Keratinocyte (primary cell): ENCODE data around the gene NAALADL2. TPM values are rescaled to one million over a fixed set of nuclear protein-coding genes. Genes with fewer than 3 reads are reported as not detected.

Source experiments
- DNase-seq: peaks from one replicate; pipeline ENCODE4 v3.0.0-alpha.2; 2011; ENCODE audit warnings: low read depth, missing footprints, low spot score
- FAIRE-seq: peaks from 2 replicates; lab custom pipeline; 2011; peaks lifted over from hg19 to GRCh38; lab: Jason Lieb, UNC
- H2AFZ ChIP-seq: 2 replicates; pipeline ENCODE4 v1.6.0; 2012; ENCODE audit warnings: low read length, control low read depth, inconsistent platforms; ENCODE audit not compliant: control insufficient read depth
- H3K27ac ChIP-seq: 2 replicates; pipeline ENCODE4 v1.5.1; 2011; ENCODE audit warnings: low read length; ENCODE audit not compliant: control insufficient read depth, insufficient read depth
- H3K27me3 ChIP-seq: 3 replicates; pipeline ENCODE4 v1.6.0; 2011; ENCODE audit warnings: low read length; ENCODE audit not compliant: control insufficient read depth, insufficient read depth; ENCODE audit errors: extremely low read depth
- H3K36me3 ChIP-seq, 2 experiments: 2 replicates in 1 of 2; 3 replicates in 1 of 2; pipeline ENCODE4 v1.5.1; 2011; ENCODE audit warnings: low read length in 2 of 2, mild to moderate bottlenecking in 1 of 2; ENCODE audit not compliant: control insufficient read depth in 2 of 2, insufficient read depth in 2 of 2; ENCODE audit errors: extremely low read depth in 1 of 2
- H3K4me1 ChIP-seq: 3 replicates; pipeline ENCODE4 v1.5.1; 2011; ENCODE audit warnings: low read length; ENCODE audit not compliant: control insufficient read depth, insufficient read depth; ENCODE audit errors: extremely low read depth
- H3K4me2 ChIP-seq: 3 replicates; pipeline ENCODE4 v1.6.0; 2011; ENCODE audit warnings: low read depth, low read length; ENCODE audit not compliant: control insufficient read depth, insufficient read depth; ENCODE audit errors: extremely low read depth
- H3K4me3 ChIP-seq, 3 experiments: fragments of 200-600 bp in 1 of 3; sonication (generic) in 1 of 3; 2 replicates in 2 of 3; 3 replicates in 1 of 3; pipeline ENCODE4 v1.5.1; 2011 to 2016; ENCODE audit warnings: low read length in 3 of 3, mild to moderate bottlenecking in 3 of 3, control low read depth in 2 of 3, inconsistent platforms in 1 of 3, low read depth in 1 of 3, mixed read lengths in 1 of 3, mixed run types in 1 of 3, moderate library complexity in 1 of 3; ENCODE audit not compliant: control insufficient read depth in 2 of 3, insufficient read depth in 2 of 3; ENCODE audit errors: extremely low read depth in 1 of 3
- H3K79me2 ChIP-seq: 2 replicates; pipeline ENCODE4 v1.6.0; 2012; ENCODE audit warnings: low read length; ENCODE audit not compliant: control insufficient read depth, insufficient read depth
- H3K9ac ChIP-seq: 3 replicates; pipeline ENCODE4 v1.6.0; 2011; ENCODE audit warnings: low read length; ENCODE audit not compliant: control insufficient read depth, insufficient read depth; ENCODE audit errors: extremely low read depth
- H3K9me1 ChIP-seq: 3 replicates; pipeline ENCODE4 v1.6.0; 2011; ENCODE audit warnings: low read length; ENCODE audit not compliant: control insufficient read depth, insufficient read depth; ENCODE audit errors: extremely low read depth
- H3K9me3 ChIP-seq: 2 replicates; pipeline ENCODE4 v1.5.1; 2012; ENCODE audit warnings: low read depth, low read length; ENCODE audit not compliant: control insufficient read depth
- H4K20me1 ChIP-seq: 3 replicates; pipeline ENCODE4 v1.6.0; 2011; ENCODE audit warnings: low read length; ENCODE audit not compliant: control insufficient read depth, insufficient read depth; ENCODE audit errors: extremely low read depth
- CTCF ChIP-seq, 3 experiments: IDR thresholded peaks in 1 of 3; conservative IDR thresholded peaks in 1 of 3; optimal IDR thresholded peaks in 1 of 3; 2 replicates in 2 of 3; 3 replicates in 1 of 3; pipeline versions ENCODE3 to v1.5.1; 2011; ENCODE audit warnings: low read length in 3 of 3, mild to moderate bottlenecking in 3 of 3, moderate library complexity in 2 of 3, control low read depth in 1 of 3, inconsistent platforms in 1 of 3; ENCODE audit not compliant: insufficient read depth in 2 of 3; ENCODE audit errors: extremely low read depth in 1 of 3
- EZH2 ChIP-seq: IDR thresholded peaks from one replicate; pipeline ENCODE4 v1.6.1; 2012; ENCODE audit warnings: inconsistent platforms, mild to moderate bottlenecking, low read length, moderate library complexity
- dilution Hi-C: fragments of 300-500 bp; cut with MboI; formaldehyde crosslinking; loops from one replicate; pipeline ENCODE4 v1.7.0; 2020; ENCODE audit warnings: low sequenced_read_pairs; ENCODE audit not compliant: extremely low pct_ligation_motif_present
- polyA plus RNA-seq, 5 experiments: library from polyadenylated mRNA; depleted of rRNA in 3 of 5; stranded (reverse) in 3 of 5; stranded (forward) in 1 of 5; unstranded in 1 of 5; fragments of >200 nt; gene quantifications; 1 replicate in 1 of 5; 2 replicates in 3 of 5; 3 replicates in 1 of 5; pipeline versions ENCODE4 v1.2.1 to v1.2.3, GENCODE V29; 2011 to 2012; ENCODE audit warnings: missing spikeins in 2 of 5, low read depth in 1 of 5, low replicate concordance in 1 of 5

NAALADL2 gene
- polyA plus RNA-seq, 1 donor (not counting 4 experiments of a cell fraction or from before 2014, with no cell fraction given) = 0.75 TPM

GRCh38 chr3:174854987-174855386, 4.1 kb upstream of the NAALADL2 start:
- Histone ChIP-seq H3K36me3 (no peaks in the 10 kb centered on the region), H3K4me2 (no peak overlapping the region), H3K9me1 (no peaks in the 10 kb centered on the region), H4K20me1 (no peaks in the 10 kb centered on the region), H2AFZ (no peak overlapping the region), H3K27me3 (no peaks in the 10 kb centered on the region), H3K9me3 (no peaks in the 10 kb centered on the region), H3K27ac (no peak overlapping the region), H3K79me2 (no peaks in the 10 kb centered on the region), H3K4me1 (peaks cover 6% of the 10 kb centered on the region), H3K9ac (no peak overlapping the region), H3K4me3 (no peak overlapping the region)
- FAIRE-seq (no peak), DNase-seq (no peak)
- dilution Hi-C loops = no loop called here
- TF ChIP-seq CTCF (optimal IDR thresholded peaks at IDR 0.05 in 1 of 3, IDR thresholded peaks at IDR 0.05 in 1 of 3, conservative IDR thresholded peaks at IDR 0.05 in 1 of 3; ENCODE audit: extremely low read depth in 1 of 3, insufficient read depth in 2 of 3, low read length in 3 of 3) = no peak

- Histone ChIP-seq H3K9me3 (no peaks in the 10 kb centered on the region), H4K20me1 (no peaks in the 10 kb centered on the region), H3K4me1 (peaks cover 9% of the 10 kb centered on the region), H2AFZ (no peak overlapping the region), H3K4me3 (no peak overlapping the region), H3K4me2 (no peak overlapping the region), H3K79me2 (no peaks in the 10 kb centered on the region), H3K9ac (no peak overlapping the region), H3K27ac (no peak overlapping the region), H3K9me1 (no peaks in the 10 kb centered on the region), H3K27me3 (no peaks in the 10 kb centered on the region), H3K36me3 (no peaks in the 10 kb centered on the region)
- FAIRE-seq (no peak), DNase-seq (no peak)
- TF ChIP-seq CTCF (optimal IDR thresholded peaks at IDR 0.05 in 1 of 3, IDR thresholded peaks at IDR 0.05 in 1 of 3, conservative IDR thresholded peaks at IDR 0.05 in 1 of 3; ENCODE audit: extremely low read depth in 1 of 3, insufficient read depth in 2 of 3, low read length in 3 of 3) (no peak), EZH2 (no peak)
- dilution Hi-C loops = no loop called here
These were observed 1.8 kb upstream of the NAALADL2 start for GRCh38 chr3:174857301-174857700.
